ENCODE results near the gene ERBB4.

Gene ERBB4

GRCh38 chr2:212337036-212337435, 201.6 kb downstream of the ERBB4 start:
- no peak for DNase-seq (ENCODE audit: low spot score)
- Histone ChIP-seq H3K27ac (no peak overlapping the region), H3K4me3 (no peak overlapping the region)
- TF ChIP-seq CTCF (IDR thresholded peaks at IDR 0.05): no peak

GRCh38 chr2:212330263-212330662, 208.3 kb downstream of the ERBB4 start:
- Histone ChIP-seq H3K27ac (no peak overlapping the region), H3K4me3 (no peak overlapping the region)
- no peak for DNase-seq (ENCODE audit: low spot score)
- TF ChIP-seq CTCF (IDR thresholded peaks at IDR 0.05): no peak

- Histone ChIP-seq H3K4me3 (no peak overlapping the region), H3K27ac (no peak overlapping the region)
- DNase-seq (ENCODE audit: low spot score): no peak
- TF ChIP-seq CTCF (IDR thresholded peaks at IDR 0.05): no peak
Observed at GRCh38 chr2:212328712-212329496, 209.7 kb downstream of the ERBB4 start.

- no peak for DNase-seq (ENCODE audit: low spot score)
- Histone ChIP-seq H3K27ac (no peak overlapping the region), H3K4me3 (no peak overlapping the region)
- no peak for TF ChIP-seq CTCF (IDR thresholded peaks at IDR 0.05)
Observed at GRCh38 chr2:212328136-212328535, 210.5 kb downstream of the ERBB4 start.

GRCh38 chr2:212327171-212327809, 211.3 kb downstream of the ERBB4 start:
- TF ChIP-seq CTCF (IDR thresholded peaks at IDR 0.05): no peak
- no peak for DNase-seq (ENCODE audit: low spot score)
- Histone ChIP-seq H3K27ac (no peak overlapping the region), H3K4me3 (no peak overlapping the region)

- Histone ChIP-seq H3K27ac (no peak overlapping the region), H3K4me3 (no peak overlapping the region)
- DNase-seq (ENCODE audit: low spot score): no peak
- no peak for TF ChIP-seq CTCF (IDR thresholded peaks at IDR 0.05)
Observed at GRCh38 chr2:212318636-212319035, 220.0 kb downstream of the ERBB4 start.

- Histone ChIP-seq H3K4me3 (no peak overlapping the region), H3K27ac (no peak overlapping the region)
- no peak for DNase-seq (ENCODE audit: low spot score)
- no peak for TF ChIP-seq CTCF (IDR thresholded peaks at IDR 0.05)
Observed at GRCh38 chr2:212314680-212315079, 223.9 kb downstream of the ERBB4 start.
